IPS DF 4.7 (cell line): ENCODE measurements around the gene ROPN1L.

Source experiments
- DNase-seq: peaks from one replicate; pipeline ENCODE4 v3.0.0-alpha.2; 2013; ENCODE audit warnings: low spot score; ENCODE audit errors: extremely low read depth

Gene ROPN1L

GRCh38 chr5:10427978-10428377 lies 13.7 kb upstream of the ROPN1L start:
- DNase-seq = no peak

GRCh38 chr5:10431415-10431814 lies 10.3 kb upstream of the ROPN1L start:
- DNase-seq = no peak

- no peak for DNase-seq
These were observed 9.3 kb upstream of the ROPN1L start for GRCh38 chr5:10432059-10433008.

DNA sequence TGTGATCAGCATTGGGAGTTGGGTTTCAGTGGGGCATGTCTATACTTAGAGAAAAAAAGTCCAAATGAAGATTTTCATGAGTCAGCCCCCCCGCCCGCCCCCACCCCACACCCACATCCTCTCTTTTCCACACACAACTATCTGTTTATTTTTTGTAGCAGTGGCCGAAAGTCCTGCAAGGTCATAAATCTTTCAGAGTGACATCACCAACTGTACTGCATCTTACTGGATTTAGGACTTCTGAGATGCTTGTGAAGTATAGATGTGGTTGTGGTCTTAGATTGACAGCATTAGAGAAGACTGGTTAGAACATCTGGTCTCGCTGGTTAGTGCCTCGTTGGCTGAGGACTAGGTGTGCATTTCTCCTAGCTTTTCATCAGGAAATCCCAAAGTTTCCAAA lies 7.3 kb upstream of the ROPN1L start:
- DNase-seq = no peak

DNA sequence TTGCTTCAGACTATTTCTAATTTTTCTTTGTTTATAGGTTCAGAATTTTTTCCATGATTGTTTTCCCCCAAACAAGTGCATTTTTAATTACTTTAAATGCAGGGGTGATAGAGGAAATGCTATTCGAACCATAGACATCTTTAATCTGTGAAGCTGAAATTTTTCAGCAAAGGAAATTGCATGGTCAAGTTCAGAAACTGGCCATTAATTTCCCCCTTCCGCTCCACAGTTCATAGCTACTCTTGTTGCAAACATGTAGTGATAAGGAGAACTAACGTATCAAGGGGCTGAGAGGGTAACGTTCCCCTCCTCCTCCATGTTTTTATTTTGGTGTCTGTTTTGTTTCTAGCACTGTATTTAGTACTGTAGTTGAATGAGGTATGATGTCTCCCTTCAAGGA lies 3.4 kb upstream of the ROPN1L start:
- DNase-seq = no peak

DNA sequence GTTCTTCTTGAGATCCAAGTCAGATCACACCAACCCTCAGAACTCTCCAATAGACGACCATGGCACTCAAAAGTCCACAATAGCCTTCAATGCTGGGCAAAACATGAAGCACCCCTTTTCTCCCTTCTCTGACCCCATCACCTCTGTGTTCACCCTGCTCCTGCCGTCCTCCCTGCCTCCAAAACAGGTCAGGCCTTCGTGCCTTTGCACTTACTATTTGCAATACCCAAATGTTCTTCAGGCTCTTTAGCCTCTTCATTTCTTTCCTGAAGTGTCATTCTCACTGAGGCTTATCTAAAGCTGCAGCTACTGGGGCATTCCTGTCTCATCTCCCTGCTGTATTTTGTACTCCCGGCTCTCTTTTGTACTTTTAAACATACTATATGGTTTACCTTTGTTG lies 2.0 kb upstream of the ROPN1L start:
- no peak for DNase-seq

DNA sequence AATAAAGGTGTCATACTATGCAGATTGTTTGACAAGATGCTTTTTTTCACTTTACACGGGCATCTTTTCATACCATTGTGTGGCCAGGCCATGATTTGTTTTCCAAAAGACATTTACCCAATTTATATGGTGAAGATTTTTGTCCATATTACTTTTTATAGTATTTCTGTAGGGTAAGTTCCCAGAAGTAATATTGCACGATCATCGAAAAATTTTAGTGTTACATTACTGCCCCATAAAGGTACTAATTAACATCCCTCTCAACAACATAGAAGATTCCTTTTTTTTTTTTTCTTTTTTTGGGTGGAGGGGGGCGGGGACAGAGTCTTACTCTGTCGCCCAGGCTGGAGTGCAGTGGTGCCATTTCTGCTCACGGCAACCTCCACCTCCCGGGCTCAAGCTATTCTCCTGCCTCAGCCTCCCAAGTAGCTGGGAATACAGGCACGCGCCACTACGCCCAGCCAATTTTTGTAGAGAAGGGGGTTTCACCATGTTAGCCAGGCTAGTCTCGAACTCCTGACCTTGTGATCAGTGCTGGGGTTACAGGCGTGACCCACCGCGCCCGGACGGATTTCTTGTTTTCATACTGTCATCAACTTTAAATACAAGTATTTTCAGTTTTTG lies 1.2 kb upstream of the ROPN1L start:
- DNase-seq = no peak

DNA sequence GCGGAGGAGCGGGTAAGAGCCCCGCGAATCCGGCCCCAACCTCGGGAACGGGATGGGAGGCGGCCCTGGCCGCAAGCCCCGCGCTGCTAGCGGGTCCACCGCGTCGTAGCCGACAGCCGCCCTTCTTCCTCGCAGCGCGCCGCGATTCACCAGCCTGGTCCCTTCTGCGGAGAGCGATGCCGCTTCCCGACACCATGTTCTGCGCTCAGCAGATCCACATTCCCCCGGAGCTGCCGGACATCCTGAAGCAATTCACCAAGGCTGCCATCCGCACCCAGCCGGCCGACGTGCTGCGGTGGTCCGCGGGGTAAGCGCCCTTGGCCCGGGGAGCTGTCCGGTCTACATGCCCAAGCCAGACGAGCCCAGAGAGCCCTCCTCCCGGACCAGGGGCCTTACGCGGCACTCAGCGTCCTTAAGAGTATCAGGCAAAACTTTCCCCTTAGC lies 335 bp downstream of the ROPN1L start:
- no peak for DNase-seq

DNA sequence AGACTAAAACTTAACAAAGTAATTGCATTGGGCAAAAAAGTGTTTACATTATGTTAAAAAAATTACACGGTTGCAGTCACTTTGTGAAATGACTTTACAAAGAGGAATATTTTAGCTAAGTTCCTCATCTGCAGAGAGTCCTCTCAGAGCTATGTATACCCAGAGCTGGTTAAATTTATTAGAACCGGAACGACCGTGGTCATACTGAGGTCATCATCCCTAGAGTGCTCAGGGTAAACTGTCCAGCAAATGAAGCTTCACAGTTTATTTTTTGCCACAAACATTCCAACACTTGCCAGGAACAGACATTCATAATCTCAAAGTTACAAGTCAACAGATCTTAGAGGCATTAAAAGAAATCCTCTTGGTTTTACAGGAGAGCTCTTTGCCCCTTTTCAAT lies 897 bp downstream of the ROPN1L start:
- DNase-seq = no peak

- DNase-seq = no peak
These were observed 3.7 kb downstream of the ROPN1L start for GRCh38 chr5:10445352-10445751.

DNA sequence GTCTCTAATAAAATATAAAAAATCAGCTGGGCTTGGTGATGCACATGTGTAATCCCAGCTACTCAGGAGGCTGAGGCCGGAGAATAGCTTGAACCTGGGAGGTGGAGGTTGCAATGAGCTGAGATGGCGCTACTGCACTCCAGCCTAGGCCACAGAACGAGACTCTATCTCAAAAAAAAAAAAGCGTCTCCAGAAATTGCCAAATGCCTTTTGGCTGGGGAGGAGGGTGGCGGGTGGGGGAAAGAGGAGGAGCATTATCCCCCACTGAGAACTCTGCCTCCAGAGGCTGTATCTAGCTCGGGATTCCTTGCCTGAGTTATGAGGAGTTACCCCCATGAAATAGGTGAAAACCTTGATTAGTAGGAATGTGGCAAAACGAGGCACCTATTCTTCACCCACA lies 4.8 kb downstream of the ROPN1L start:
- no peak for DNase-seq

DNA sequence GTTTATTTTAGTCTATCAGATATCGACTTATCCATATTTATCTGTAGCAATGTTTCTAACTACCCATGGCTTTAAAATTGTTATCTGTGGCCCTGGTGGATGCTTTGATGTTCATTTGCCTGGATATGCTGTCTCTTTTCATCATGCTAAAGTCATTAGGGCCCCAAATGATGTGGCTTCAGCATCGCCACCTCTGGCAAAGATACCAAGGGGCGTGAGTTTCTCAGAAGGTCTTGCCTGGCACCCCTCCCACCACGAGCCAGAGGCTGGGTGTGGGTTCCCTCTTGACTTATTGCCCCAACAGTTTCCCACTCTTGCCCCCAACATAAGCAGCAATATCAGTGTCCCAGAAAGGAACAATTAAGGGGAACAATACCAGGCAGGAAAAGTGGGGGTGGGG lies 5.4 kb downstream of the ROPN1L start:
- no peak for DNase-seq

DNA sequence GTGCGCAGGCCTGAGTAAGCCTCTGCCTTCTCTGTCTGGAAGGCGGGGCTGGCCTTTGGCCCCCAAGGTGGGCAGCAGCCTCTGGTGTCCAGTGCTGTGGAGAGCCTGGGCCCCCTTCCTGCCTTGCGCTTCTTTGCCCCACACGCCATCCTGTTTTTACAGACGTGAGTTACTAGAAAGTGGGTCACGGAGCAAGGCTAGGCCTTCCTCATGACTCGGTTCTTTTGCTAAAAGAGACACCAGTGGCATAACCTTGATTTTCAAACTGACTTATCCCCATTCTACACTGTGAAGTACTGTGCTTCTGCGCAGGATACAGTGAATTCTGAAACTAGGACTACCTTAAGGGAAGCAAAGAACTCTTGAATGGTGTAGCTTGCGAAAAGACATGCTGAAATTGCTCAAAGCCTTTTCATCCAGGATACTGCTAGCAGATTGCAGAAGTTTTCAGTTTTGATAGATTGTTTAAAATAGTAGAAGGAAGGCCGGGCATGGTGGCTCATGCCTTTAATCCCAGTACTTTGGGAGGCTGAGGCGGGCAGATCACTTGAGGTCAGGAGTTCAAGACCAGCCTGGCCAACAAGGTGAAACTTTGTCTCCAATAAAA lies 7.2 kb downstream of the ROPN1L start:
- no peak for DNase-seq

DNA sequence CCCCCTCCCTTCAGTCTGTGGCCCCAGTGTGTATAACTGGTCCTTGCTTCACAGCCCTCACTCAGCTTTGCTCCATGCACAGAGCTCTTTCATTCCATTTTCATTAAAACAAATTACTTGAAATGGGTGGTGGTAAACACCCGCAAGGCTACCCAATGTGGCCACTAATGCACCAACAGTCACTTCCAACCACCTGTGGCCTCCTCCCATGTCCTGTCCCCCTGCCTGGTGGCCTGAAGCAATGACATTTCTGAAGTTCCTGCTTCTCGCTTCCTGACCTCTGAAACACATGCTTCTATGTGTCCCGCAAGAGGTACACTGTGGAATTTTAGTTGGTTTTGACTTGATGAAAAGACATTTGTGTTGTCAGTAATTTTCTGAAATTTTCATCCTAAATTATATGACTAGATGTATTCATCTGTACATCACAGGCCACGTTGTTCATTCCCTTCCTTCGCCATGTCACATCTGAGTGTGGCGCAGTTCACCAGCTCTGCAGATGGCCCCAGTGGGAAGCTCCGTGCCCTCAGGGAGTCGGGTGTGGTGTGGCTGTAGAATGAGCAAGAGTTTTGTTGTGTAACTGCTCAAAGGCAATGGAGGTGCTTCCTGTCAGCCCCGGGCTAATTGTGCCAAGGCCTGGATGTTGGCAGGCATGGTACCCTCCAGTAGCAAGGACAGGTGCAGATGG lies 9.6 kb downstream of the ROPN1L start:
- no peak for DNase-seq

DNA sequence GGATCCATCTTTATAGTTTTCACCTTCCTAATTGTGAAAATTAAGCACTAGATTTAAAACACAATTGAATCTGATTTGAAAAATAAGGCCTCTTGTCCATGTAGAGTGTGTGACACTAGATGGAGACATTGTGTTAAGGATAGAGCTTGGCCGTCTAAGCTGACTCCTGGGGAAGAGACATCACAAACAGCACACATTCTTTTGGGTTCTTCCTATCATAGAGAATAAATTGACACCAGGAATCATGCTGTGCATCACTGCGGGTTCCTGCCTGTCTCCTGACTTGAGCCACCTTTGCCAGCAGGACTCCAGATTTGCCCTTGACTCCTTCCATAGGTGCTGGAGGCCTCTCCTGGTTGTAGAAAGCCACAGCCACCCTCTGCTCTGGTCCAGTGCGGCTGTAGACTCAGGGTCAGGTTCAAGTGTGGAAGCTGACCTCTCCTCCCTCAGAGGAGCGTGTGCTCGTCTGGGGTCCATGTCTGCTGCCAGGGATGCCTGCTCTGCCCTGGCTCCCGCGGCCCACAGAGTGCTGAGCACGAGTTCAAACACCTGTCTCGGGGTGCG lies 11.2 kb downstream of the ROPN1L start:
- no peak for DNase-seq

DNA sequence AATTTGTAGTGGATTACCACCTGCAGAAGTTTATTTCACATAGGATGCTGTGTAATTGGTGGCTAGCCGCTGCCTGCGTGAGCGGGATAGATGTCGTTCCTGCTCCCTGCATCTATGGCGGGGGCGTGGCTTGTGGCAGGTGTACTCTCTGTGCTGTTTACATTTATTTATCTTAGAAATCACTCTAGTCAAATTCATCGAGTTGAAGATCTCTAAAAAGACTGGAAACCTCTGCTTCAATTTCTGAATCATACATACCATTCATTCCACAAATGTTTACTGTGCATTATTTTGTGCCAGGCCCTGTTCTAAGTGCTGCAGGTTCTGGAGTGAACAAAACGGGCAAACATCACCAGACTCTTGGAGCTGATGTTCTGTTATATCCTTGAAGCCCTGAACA lies 11.9 kb downstream of the ROPN1L start:
- no peak for DNase-seq

DNA sequence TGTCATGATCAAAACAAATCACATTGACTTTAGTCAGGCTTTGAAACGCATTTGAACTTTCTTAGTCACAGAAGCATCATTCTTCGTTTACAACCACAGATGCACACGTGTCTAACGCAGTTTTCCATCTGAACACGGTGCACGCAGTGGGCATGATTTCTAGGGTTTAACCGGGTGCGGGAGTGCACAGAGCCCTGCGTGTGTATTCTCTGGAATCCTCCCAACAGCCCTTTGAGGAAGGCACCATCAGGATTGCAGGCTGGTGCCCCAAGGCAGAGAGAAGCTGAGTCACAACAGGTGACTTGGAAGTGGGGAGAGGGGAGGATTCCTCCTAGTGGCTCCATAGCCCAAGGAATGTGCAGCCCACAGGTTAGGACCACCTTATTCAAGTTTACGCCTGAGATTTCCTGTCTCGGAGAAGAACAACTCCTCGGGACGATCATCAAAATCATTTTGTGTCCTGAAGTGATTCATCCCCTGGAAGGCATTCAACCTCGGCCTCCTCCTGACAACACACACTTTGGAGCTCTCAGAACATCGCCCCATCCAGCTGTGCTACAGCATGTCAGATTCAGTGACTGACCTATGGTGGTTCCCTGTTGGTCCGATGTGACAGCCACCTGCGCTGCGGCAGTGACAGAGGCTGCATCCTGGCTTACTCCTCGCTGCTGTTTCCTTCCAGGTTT lies 13.1 kb downstream of the ROPN1L start:
- no peak for DNase-seq

- DNase-seq = no peak
These were observed 13.6 kb downstream of the ROPN1L start for GRCh38 chr5:10455277-10455670.

- DNase-seq = no peak
These were observed 15.1 kb downstream of the ROPN1L start for GRCh38 chr5:10456583-10457420.
